GM19099 (cell line): Measurements from ENCODE around the gene ALDOC.

Source experiments
- POLR2A ChIP-seq: IDR thresholded peaks from 3 replicates; pipeline ENCODE4 v1.6.1; 2011; ENCODE audit warnings: low read depth; ENCODE audit not compliant: insufficient read length; ENCODE audit errors: extremely low read depth

The ALDOC gene

GRCh38 chr17:28572259-28573039 lies 4.2 kb downstream of the ALDOC start:
- no peak for TF ChIP-seq POLR2A

GRCh38 chr17:28571361-28572122 lies 5.2 kb downstream of the ALDOC start, which contains the start of gene PIGS:
Gene PIGS (minus strand): TSS chr17:28571524. CDS start chr17:28571496, 28 bp downstream.
- peak; percentile 80 for TF ChIP-seq POLR2A

- TF ChIP-seq POLR2A, result no peak
Observed at GRCh38 chr17:28570716-28571360, 5.9 kb downstream of the ALDOC start.

GRCh38 chr17:28569446-28569845 lies 7.2 kb downstream of the ALDOC start:
- no peak for TF ChIP-seq POLR2A

GRCh38 chr17:28567604-28568003 lies 9.1 kb downstream of the ALDOC start:
- TF ChIP-seq POLR2A, result no peak

- no peak for TF ChIP-seq POLR2A
Observed at GRCh38 chr17:28563475-28563874, 13.2 kb downstream of the ALDOC start.

- no peak for TF ChIP-seq POLR2A
Observed at GRCh38 chr17:28555022-28555421, 21.7 kb downstream of the ALDOC start.

- TF ChIP-seq POLR2A, result no peak
Observed at GRCh38 chr17:28554565-28554964, 22.1 kb downstream of the ALDOC start.

- no peak for TF ChIP-seq POLR2A
Observed at GRCh38 chr17:28553000-28553505, 23.6 kb downstream of the ALDOC start.

- peak; percentile 85 for TF ChIP-seq POLR2A
Observed at GRCh38 chr17:28552176-28552999, 24.3 kb downstream of the ALDOC start, which contains the start of gene UNC119. Gene UNC119 (minus strand): TSS chr17:28552624. CDS start chr17:28552557, 67 bp downstream.

- no peak for TF ChIP-seq POLR2A
Observed at GRCh38 chr17:28551421-28552175, 25.1 kb downstream of the ALDOC start.

- no peak for TF ChIP-seq POLR2A
Observed at GRCh38 chr17:28550858-28551257, 25.8 kb downstream of the ALDOC start.

- peak; percentile 44 for TF ChIP-seq POLR2A
Observed at GRCh38 chr17:28549236-28550132, 27.2 kb downstream of the ALDOC start.

GRCh38 chr17:28548417-28549130 lies 28.1 kb downstream of the ALDOC start:
- no peak for TF ChIP-seq POLR2A
